NCI-H446 treated with DMSO at 0.1 percent for 48 hours (cell line): ENCODE data around the gene ABCC1.

Experiments used
- DNase-seq: peaks from one replicate; lab custom pipeline; 2025; lab: John Stamatoyannopoulos, UW

Gene ABCC1

DNA sequence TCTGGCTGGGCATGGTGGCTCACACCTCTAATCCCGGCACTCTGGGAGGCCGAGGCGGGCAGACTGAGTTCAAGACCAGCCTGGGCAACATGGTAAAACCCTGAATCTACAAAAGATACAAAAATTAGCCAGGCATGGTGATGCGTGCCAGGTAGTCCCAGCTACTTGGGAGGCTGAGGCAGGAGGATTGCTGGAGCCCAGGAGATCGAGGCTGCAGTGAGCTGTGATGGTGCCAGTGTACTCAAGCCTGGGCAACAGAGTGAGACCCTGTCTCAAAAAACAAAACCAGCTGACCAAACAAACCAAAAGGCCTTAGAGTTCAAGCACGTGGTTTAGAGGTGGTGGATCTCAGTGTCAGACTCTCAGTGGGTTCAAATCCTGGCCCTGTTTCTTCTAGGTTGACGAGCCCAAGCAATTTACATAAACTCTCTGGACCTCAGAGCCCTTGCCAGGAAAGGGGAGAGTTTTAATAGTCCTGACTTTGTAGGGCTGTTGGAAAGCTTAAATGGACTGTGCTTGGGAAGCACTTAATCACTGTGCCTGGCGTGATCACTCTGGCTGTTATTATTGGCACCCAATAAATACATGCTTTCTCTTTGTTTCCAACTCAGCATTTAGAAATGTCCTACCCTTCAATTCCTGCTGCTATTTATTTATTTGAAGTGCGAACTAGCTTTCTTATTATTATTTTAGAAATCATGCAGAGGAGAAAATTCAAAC is 44.7 kb downstream of the ABCC1 start:
- peak; percentile 8 for DNase-seq

DNA sequence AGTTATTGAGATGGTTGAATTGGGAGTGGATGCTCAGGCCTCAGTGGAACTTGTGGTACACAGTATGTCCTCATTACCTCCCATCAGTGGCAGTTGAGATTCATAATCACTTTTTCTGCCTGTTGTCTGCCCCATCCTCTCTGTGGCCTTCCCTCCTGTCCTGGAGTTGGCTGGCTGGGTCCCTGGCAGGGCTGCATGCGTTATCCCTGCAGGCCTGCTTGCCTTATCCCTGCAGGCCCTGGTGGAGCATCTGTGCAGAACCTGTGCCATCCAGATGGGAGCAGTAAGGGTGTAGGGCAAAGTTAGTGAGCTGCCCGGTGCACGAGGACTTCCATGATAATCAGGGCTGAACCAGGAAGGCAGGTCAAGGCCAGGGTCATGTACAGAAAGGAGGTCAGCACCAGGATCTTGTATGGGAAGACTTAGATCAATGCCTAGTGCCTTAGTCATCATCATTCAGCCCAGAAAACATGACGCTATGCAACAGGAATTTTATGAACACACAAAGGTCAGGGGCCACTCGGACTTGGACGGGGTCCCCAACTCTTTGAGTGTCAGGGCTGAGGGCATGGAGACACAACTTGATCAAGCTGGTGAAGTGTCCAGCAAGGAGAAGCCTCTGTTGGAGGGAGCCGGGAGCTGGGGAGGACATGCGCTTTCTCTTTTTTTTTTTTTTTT is 47.2 kb downstream of the ABCC1 start:
- no peak for DNase-seq

DNA sequence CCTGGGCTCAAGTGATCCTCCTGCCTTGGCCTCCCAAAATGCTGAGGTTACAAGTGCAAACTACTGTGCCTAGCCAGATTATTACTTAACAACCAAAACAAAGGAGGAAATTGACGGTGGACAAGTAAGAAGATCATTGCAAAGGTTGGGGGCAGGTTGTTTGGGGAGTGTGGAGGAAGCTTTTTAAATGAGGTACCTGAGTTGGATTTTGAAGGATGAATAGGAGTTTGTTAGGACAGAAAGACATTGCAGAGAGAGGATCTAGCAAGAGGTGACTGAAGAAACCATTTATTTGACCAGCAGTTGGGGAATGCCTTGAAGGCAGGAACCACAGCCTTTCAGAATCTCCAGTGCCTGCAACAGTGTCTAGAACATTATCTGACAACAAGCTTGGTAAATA is 51.3 kb downstream of the ABCC1 start:
- no peak for DNase-seq

DNA sequence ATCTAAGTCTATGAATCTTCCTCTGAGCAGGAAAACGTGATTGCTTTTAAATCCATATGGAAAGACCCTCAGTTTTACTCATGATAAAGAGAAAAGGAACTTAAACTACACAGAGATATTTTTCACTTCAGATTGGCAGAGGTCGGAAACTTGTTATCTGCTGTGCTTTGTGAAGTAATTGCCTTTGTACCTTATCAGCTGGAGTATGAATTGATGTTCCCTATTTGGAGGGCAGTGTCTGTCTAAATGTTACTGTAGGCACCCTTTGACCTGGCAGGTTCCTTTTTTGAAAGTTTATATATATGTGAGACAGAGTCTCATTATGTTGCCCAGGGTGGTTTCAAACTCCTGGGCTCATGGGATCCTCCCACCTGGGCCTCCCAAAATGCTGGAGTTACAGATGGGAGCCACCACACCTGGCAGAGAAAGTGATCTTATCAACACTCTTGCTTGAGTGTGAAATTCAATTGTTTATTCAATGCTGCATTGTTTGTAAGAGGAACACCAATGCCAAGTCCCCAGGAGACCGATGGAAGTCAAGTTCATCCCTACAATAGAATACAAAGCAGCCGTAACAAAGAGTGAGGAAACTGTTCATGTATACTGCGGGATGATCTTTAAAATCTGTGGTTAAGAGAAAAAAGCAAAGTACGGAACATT is 52.3 kb downstream of the ABCC1 start:
- DNase-seq, result no peak

DNA sequence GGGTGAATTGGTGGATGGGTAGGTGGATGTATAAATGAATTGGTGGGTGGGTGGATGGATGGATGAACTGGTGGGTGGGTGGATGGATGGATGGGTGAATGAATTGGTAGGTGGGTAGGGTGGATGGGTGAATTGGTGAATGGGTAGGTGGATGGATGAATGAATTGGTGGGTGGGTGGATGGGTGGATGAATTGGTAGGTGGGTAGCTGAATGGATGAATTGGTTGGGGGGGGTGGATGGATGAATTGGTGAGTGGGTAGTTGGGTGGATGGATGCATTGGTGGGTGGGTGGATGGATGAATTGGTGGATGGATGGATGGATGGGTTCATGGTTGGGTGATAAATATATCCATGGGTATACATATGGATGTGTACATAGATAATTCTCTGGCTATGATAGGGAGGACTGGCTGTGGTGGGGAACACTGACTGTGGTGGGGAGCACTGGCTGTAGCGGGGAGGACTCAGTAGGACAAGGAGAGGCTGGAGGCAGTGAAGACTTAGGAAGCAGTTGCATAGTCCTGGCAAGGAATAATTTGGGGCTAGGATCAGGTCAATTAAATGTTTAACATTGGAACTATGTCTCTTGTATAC is 54.4 kb downstream of the ABCC1 start:
- DNase-seq, result no peak

DNA sequence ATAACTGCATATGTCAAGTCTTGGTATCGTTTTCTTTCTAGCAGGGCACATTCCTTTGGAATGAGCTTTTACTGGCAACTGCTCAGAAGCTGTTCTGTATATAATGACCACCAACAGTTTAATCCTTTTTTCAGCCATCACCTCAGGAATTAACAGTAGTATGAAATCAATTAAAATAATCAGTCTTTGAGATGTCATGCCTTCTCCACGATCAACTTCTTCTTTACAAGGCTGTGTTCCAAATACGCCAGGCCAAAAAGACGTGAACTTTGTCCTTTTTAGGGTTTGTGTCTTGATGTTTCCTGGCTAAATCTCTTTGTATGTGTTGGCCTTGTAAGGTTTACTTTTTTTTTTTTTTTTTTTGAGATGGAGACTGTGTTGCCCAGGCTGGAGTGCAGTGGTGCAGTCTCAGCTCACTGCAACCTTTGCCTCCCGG is 54.9 kb downstream of the ABCC1 start:
- no peak for DNase-seq

DNA sequence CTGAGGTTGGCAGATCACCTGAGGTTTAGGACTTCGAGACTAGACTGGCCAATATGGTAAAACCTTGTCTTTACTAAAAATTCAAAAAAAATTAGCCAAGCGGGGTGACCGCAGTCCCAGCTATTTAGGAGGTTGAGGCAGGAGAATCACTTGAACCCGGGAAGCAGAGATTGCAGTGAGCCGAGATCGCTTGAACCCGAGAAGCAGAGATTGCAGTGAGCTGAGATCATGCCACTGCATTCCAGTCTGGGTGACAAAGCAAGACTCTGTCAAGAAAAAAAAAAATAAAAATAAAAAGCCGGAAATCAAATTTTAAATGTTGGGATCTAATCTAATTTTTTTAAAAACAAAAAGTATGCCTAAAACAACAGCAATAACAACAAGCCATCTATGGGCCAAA is 56.3 kb downstream of the ABCC1 start:
- no peak for DNase-seq

DNA sequence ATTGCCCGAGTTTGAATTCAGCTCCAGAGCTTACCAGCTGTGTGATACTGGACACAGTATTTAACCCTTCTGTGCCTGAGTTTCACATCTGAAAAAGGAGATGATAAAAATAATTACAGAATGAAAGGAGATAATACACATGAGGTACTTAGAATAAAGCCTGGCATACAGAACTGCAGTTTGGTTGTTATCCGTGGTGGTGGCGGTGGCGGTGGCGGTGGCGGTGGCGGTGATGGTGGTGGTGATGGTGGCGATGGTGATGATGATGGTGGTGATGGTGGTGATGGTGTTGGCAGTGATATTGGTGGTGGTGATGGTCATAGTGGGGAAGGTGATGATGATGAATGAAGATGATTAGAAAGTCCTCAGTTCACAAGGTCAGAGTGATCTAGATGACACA is 57.2 kb downstream of the ABCC1 start:
- no peak for DNase-seq

DNA sequence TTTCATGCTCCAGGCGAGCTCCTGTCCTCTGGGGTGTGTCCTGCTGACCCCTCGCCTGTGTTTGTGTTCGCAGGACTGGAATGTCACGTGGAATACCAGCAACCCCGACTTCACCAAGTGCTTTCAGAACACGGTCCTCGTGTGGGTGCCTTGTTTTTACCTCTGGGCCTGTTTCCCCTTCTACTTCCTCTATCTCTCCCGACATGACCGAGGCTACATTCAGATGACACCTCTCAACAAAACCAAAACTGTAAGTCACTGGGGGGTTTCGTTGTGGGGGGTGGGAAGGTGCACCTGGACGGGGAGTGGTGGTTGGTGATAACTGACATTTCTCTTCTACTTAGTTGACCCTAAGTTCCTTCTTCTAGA is 58.3 kb downstream of the ABCC1 start:
- DNase-seq, result no peak

DNA sequence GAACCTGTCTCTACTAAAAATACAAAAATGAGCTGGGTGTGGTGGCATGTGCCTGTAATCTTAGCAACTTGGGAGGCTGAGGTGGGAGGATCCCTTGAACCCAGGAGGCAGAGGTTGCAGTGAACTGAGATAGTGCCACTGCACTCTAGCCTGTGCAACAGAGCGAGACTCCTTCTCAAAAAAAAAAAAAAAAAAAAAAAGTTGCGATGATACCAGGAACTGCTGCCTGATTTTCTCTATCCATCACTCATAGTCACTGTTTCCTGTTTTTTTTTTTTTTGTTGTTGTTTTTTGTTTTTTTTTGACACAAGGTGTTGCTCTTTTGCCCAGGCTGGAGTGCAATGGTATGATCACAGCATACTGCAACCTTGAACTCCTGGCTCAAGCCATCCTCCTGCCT is 59.2 kb downstream of the ABCC1 start:
- no peak for DNase-seq

DNA sequence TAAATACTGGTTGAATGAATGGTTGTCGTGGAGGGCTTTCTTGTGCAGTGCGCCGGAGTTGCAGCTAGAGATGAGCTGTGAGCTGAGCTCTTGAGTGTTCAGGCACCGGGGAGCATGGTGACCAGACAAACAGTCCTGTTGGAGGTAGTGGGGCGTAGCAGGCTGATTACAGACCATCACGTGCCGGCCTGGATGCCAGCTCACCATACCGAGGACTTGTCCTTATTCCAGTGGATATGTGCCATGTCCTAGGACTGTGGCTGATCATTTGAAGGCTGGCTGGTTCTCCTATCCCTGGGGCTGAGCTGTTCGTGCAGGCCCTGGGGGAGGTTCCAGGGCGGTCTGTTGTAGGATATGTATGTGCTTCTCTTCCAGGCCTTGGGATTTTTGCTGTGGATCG is 60.0 kb downstream of the ABCC1 start:
- DNase-seq, result no peak

DNA sequence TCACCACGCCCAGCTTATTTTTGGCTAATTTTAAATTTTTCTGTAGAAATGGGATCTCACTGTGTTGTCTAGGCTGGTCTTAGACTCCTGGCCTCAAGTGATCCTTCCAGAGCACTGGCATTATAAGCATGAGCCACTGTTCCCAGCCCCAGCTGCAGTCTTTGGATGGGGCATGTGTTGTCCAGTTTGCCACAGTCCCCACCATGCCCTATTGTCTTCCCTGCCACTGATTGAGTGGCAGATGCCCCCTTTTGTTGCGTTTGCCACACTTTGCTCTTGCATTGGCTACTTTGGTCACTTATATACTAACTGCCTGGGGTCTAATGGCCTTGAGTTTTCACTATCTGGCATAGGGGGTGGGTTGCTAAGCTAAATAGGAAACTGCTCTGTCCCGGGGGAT is 60.8 kb downstream of the ABCC1 start:
- DNase-seq, result no peak

DNA sequence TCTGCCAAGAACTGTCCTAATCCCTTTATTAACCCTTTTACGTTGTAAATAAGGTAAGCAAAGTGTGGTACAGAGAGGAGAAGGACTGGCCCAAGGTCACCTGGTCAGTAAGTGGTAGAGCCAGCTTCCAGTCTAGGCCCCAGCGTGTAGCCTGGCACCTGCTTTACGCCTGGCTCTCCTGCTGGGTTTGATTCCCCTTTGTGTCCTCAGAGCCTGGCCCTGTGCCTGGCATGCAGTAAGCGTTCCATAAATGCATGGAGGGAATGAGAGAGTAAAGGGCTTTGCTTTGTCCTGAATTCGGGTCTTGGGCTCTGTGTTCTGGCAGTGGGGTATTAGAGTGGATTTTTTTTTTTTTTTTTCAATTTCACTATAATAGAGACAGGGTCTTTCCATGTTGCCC is 62.7 kb downstream of the ABCC1 start:
- no peak for DNase-seq

DNA sequence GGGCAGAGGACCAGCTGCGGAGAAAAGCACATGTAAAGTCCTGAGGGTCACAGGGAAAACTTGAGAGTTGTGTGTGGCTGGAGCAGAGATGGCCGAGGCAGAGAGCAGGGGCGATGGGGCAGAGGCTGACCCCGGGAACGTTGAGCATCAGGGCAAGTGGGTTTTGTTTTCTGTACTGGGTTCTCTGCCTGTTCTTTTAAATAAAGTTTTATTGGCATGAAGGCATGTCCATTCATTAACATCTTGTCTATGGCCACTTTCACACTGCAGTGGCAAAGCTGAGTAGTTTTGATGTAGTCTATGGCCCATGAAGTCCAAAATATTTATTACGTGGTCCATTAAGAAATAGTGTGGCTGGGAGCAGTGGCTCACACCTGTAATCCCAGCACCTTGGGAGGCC is 64.4 kb downstream of the ABCC1 start:
- no peak for DNase-seq

DNA sequence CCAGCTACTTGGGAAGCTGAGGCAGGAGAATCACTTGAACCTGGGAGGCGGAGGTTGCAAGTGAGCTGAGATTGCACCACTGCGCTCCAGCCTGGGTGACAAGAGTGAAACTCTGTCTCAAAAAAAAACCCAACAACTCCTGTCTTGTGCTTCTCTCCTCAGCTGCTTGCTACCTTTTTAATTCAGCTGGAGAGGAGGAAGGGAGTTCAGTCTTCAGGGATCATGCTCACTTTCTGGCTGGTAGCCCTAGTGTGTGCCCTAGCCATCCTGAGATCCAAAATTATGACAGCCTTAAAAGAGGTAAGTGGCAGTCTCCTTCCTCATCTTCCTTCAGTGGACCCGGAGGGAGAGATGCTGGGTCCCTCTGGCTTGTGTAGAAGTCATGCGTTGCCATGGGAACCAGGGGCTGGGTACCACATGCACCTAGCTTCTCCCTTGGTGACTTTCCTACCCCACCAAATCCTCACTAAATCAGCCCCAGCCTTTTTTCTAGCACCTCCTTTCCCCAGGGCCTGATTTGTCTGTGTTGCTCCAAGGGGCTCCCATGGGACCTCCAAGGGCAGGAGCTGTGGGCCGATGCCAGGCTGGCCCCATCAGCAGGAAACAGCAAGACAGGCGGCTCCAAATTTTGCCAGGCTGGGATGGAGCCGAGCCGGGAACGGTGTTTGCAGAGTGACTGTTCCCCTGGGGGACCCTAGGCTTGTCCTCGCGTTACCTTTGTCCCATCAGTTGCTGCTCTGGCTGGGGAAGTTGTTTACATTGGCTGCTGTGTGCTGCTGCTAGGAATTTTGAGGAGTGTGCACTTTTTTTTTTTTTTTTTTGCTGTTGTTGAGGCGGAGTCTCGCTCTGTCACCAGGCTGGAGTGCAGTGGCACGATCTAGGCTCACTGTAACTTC is 65.2 kb downstream of the ABCC1 start:
- peak; percentile 72 for DNase-seq

DNA sequence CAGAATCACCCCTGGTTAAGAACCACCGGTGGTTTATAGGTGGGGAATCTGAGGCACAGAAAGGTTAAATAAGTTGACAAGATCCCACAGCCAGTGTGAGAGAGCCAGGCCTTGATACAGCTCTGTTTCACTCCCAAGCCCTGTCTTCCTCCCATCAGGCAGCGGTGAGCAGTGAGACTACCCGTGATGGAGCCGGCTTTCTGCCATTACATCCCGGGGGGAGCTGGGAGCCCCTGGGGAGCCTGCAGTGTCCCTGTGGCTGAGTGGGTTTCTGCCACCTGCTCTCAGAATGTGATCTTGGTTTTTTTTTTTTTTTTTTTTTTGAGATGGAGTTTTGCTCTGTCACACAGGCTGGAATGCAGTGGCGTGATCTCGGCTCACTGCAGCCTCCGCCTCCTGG is 66.4 kb downstream of the ABCC1 start:
- DNase-seq, result no peak

DNA sequence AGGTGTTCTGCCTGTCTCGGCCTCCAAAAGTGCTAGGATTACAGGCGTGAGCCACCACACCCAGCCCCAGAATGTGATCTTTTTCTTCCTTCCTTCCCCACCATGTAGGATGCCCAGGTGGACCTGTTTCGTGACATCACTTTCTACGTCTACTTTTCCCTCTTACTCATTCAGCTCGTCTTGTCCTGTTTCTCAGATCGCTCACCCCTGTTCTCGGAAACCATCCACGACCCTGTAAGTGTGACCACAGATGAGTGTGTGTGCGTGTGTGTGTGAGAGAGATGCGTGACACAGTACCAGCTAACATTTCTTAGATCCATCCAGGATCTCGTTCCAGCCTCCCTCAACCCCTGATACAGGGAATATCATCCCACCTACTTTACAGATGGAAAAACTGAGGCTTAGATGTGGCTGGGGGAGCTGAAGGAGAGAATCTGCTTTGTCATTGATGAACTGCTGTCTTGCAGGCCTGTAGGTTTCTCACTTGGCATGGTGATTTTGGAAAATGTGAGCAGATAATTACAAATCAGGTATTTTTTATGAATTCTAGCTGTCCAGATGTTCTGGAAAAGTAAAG is 67.1 kb downstream of the ABCC1 start:
- DNase-seq, result no peak

DNA sequence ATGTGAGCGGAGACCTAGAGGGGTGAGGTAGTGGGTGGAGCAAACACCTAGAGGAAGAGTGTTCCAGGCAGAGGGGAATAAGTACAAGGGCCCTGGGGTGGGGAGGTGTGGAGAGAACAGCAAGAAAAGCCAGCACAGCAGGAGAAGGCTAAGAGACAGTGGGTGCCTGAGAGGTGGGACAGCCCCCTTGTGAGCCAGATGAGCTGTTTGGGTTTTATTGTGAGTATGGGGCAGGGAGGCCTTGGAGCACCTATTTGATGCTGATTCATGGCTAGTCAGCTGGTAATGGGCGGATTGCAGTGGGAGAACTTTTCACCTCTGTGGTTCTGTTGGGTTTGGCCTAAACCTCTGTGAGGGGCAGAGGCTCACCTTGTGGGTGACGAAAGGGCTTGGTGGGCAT is 68.4 kb downstream of the ABCC1 start:
- DNase-seq, result no peak

DNA sequence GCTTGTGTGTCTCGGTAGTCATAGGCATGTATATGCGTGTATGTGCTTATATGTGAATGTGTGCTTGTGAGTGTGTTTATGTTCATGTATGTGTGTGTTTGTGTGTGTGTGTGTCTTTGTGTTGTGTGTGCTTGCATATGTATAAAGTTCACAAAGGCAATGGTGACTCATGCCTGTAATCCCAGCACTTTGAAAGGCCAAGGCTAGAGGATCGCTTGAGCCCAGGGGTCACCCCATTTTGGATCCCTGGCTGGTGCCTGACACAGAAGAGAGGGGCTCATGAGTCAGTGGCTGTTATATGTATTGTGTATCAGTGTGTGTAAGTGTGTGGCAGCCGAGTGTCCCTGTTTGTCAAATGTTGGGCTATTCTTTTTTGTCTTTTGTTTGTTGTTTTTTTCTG is 69.3 kb downstream of the ABCC1 start:
- no peak for DNase-seq

DNA sequence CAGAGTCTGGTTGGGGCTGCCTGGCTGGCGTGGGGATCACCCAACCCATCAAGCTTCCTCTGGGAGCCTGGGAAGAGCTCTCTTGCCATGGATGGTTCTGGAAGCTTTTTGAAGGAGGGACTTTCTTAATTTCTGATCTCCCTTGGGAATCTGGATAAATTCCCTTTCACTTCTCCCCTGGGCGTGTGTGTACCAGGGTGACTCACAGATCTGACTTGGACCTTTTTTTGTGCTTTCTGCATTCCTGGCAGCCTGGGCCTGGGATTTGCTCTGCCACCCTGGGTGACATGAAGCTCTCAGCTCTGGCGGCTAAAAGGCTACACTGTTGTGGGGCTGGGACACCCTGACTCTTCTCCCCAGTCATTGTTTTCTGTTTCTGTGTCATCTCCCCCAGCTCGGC is 70.1 kb downstream of the ABCC1 start:
- DNase-seq, result no peak

DNA sequence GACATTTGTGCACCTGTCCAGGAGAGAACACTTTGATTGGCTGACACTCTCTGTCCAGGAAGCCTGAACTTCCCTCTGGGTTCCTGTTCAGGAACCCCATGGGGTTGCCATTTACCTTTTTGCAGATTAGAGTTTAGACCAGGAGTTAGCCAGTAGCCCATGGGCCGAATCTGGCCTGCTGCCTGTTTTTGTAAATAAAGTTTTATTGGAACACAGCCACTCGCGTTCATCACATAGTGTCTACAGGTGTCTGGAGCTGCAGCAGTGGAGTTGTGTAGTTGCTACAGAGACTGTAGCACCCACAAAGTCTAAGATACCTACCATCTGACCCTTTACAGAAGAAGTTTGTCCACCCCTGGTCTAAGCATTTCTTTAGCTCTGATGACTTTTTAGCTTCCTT is 70.9 kb downstream of the ABCC1 start:
- no peak for DNase-seq

DNA sequence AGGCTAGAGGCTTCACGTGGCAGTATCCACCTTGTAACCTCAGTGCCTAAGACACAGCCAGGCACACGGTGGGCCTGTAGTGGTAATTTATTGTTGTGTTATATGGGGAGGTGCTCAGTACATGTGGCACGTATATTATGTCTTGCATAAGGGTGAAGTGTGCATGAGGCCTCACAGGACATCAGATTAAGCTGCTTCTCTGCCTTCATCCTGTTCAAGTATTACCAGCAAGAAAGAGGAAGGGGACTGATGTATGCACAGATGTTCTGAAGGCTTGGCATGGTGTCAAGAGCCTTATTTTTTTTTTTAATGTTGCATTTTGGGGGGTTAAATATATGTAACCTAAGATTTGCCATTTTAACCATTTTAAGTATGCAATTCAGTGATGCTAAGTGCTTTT is 71.6 kb downstream of the ABCC1 start:
- DNase-seq, result no peak
